OCI-LY7 (cell line): ENCODE data around the gene GPR142. TPM values are rescaled to one million over a fixed set of nuclear protein-coding genes. Genes with fewer than 3 reads are reported as not detected.

Experiments used
- BruUV-seq: library from RNA; stranded (reverse); fragments of 400-500 nt; replicated peaks from 2 replicates; lab custom pipeline; 2021; lab: Mats Ljungman, UMichigan
- CTCF ChIA-PET: fragments of 300-600 bp; sonication (Branson Sonifier 250); formaldehyde crosslinking; loops from one replicate; lab custom pipeline; 2022; ENCODE audit warnings: antibody characterized with exemption; ENCODE audit not compliant: unreplicated experiment; lab: Charles Lee
- POLR2A ChIA-PET: fragments of 300-600 bp; sonication (Branson Sonifier 250); formaldehyde crosslinking; loops from one replicate; lab custom pipeline; 2022; ENCODE audit warnings: antibody characterized with exemption; lab: Charles Lee
- DNase-seq: peaks from one replicate; pipeline ENCODE4 v3.0.0-alpha.2; 2015; ENCODE audit warnings: low spot score
- H2AFZ ChIP-seq: fragments of 200-600 bp; sonication (generic), shearing (Covaris generic); 2 replicates; pipeline ENCODE4 v1.6.1; 2014; ENCODE audit warnings: mild to moderate bottlenecking, antibody characterized with exemption, low read length, moderate library complexity
- H3K27ac ChIP-seq: fragments of 200-600 bp; sonication (generic); 2 replicates; pipeline ENCODE4 v1.5.1; 2014; ENCODE audit warnings: mixed run types, low read depth, mild to moderate bottlenecking, moderate library complexity, low read length, inconsistent platforms; ENCODE audit not compliant: poor library complexity, severe bottlenecking
- H3K36me3 ChIP-seq: fragments of 200-600 bp; sonication (generic); 2 replicates; pipeline ENCODE4 v1.6.1; 2014; ENCODE audit warnings: mild to moderate bottlenecking, antibody characterized with exemption, low read length, moderate library complexity, mixed read lengths; ENCODE audit not compliant: insufficient read depth
- H3K4me1 ChIP-seq: fragments of 200-600 bp; sonication (generic); 2 replicates; pipeline ENCODE4 v1.5.1; 2014; ENCODE audit warnings: mild to moderate bottlenecking, low read length; ENCODE audit not compliant: insufficient read depth, poor library complexity, severe bottlenecking
- H3K4me2 ChIP-seq: fragments of 200-600 bp; sonication (generic); 2 replicates; pipeline ENCODE4 v1.6.1; 2014; ENCODE audit warnings: mild to moderate bottlenecking, low read length
- H3K4me3 ChIP-seq: fragments of 200-600 bp; sonication (generic); 2 replicates; pipeline ENCODE4 v1.5.1; 2014; ENCODE audit warnings: mild to moderate bottlenecking, low read depth, low read length; ENCODE audit not compliant: poor library complexity, severe bottlenecking
- H3K79me2 ChIP-seq: fragments of 200-600 bp; sonication (generic); 2 replicates; pipeline ENCODE4 v1.6.1; 2016; ENCODE audit warnings: low read depth, mild to moderate bottlenecking, low read length, moderate library complexity, mixed read lengths; ENCODE audit not compliant: insufficient read depth
- H3K9me2 ChIP-seq: fragments of 200-600 bp; sonication (generic); 2 replicates; pipeline ENCODE4 v1.6.1; 2016; ENCODE audit warnings: mild to moderate bottlenecking, low read length, mixed read lengths; ENCODE audit not compliant: insufficient read depth
- H3K9me3 ChIP-seq: fragments of 200-600 bp; sonication (generic); 2 replicates; pipeline ENCODE4 v1.6.1; 2014; ENCODE audit warnings: mild to moderate bottlenecking, mixed run types, low read length, mixed read lengths
- H4K20me1 ChIP-seq: fragments of 200-600 bp; sonication (generic); 2 replicates; pipeline ENCODE4 v1.6.1; 2014; ENCODE audit warnings: mild to moderate bottlenecking, antibody characterized with exemption, low read length, moderate library complexity, mixed read lengths; ENCODE audit not compliant: insufficient read depth
- EZH2phosphoT487 ChIP-seq: fragments of 200-600 bp; sonication (generic); IDR thresholded peaks from 2 replicates; pipeline ENCODE4 v1.6.1; 2018; ENCODE audit warnings: low read depth, borderline replicate concordance, mild to moderate bottlenecking, mixed run types, antibody characterized with exemption, low read length, moderate library complexity, mixed read lengths
- intact Hi-C: fragments of 100-400 bp; cut with micrococcal nuclease; formaldehyde crosslinking; loops from one replicate; pipeline ENCODE4 v1.10.0; 2022; ENCODE audit not compliant: unreplicated experiment
- total RNA-seq, 2 experiments: library from RNA; depleted of rRNA in 1 of 2; stranded (reverse); fragments of >200 nt in 1 of 2; shearing (Covaris generic) in 1 of 2; gene quantifications; 2 replicates each; pipeline ENCODE4 v1.2.3, GENCODE V29; 2014 to 2022
- TF ChIP-seq, protein P1 (sequence below): fragments of 200-600 bp; sonication (generic); conservative IDR thresholded peaks from 2 replicates; pipeline ENCODE4 v1.5.1; 2014; ENCODE audit warnings: mild to moderate bottlenecking, antibody characterized with exemption, low read length, moderate library complexity, mixed read lengths

Gene GPR142
- total RNA-seq, 2 experiments from 2014 or later: not detected

GRCh38 chr17:74369221-74369620, 1.9 kb downstream of the GPR142 start:
- ChIA-PET POLR2A (interaction anchor here (0.6 to 1.5 kb wide), 3 partner anchors 24 to 163 kb away, joined by 3 to 5 read pairs (median 5); no protein-coding TSS in a partner anchor), CTCF (interaction anchor here (1.5 kb wide), 1 partner anchor 9 kb away, joined by 4 read pairs; no protein-coding TSS in a partner anchor)
- DNase-seq: peak; percentile 38
- no TSS peak for BruUV-seq
- Histone ChIP-seq H4K20me1 (no peaks in the 10 kb centered on the region), H2AFZ (no peak overlapping the region), H3K4me2 (no peak overlapping the region), H3K9me3 (no peaks in the 10 kb centered on the region), H3K4me3 (no peak overlapping the region), H3K9me2 (no peaks in the 10 kb centered on the region), H3K36me3 (no peaks in the 10 kb centered on the region), H3K79me2 (no peaks in the 10 kb centered on the region), H3K27ac (no peak overlapping the region), H3K4me1 (peaks cover 6% of the 10 kb centered on the region)
- intact Hi-C loops: no loop called here
- no peak for TF ChIP-seq EZH2phosphoT487
- TF ChIP-seq, protein P1, sequence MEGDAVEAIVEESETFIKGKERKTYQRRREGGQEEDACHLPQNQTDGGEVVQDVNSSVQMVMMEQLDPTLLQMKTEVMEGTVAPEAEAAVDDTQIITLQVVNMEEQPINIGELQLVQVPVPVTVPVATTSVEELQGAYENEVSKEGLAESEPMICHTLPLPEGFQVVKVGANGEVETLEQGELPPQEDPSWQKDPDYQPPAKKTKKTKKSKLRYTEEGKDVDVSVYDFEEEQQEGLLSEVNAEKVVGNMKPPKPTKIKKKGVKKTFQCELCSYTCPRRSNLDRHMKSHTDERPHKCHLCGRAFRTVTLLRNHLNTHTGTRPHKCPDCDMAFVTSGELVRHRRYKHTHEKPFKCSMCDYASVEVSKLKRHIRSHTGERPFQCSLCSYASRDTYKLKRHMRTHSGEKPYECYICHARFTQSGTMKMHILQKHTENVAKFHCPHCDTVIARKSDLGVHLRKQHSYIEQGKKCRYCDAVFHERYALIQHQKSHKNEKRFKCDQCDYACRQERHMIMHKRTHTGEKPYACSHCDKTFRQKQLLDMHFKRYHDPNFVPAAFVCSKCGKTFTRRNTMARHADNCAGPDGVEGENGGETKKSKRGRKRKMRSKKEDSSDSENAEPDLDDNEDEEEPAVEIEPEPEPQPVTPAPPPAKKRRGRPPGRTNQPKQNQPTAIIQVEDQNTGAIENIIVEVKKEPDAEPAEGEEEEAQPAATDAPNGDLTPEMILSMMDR: no peak

DNA sequence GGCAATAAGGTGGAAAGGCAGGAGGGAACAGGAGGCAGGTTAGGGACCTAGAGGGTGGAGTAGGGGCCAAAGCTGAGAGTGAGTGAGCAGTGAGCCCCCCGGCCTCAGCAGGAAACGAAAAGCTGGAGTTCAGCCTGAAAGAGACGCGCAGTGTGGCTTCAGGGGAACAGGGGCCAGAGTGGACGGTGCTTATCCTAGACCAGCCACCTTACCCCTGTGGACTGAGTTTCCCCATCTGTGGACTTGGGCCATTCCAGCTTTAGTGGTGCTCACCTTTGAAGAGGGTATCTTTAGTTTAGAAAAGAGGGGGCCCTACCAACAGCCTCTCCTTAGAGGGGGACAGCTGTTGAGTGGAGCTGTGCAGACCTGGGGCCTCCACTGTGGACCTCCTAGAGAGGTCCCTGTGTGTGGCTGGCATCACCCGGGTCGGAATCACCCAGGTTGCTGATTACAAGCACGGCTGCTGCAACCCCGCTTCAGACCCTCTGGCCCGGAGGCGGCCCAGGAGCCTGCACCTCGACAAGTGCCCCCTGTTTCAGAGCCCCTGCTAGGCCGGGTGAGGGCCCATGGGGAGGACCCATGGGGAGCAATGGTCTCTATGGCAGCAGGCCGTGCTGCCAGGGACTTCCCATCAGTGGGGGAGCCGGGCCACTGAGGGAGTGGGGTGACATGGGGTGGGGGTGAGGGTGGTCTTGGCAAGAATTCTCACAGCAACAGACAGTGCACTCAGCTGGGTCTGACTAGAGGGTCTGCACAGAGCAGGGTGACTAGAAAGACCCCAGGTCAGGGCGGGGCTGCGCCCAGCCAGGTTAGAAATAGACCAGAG, 2.6 kb downstream of the GPR142 start:
- no peak overlapping the region for H2AFZ ChIP-seq
- POLR2A ChIA-PET: interaction anchor here (0.9 to 1.5 kb wide), 3 partner anchors 9 to 162 kb away, joined by 4 to 5 read pairs (median 5); no protein-coding TSS in a partner anchor
- H3K4me3 ChIP-seq: no peak overlapping the region
- CTCF ChIA-PET: interaction anchor here (1.5 to 1.6 kb wide), 2 partner anchors 9 to 87 kb away, joined by 4 read pairs; no protein-coding TSS in a partner anchor
- H3K79me2 ChIP-seq: no peaks in the 10 kb centered on the region
- no peaks in the 10 kb centered on the region for H3K9me3 ChIP-seq
- peaks cover 6% of the 10 kb centered on the region for H3K4me1 ChIP-seq
- H3K4me2 ChIP-seq: no peak overlapping the region
- no peak overlapping the region for H3K27ac ChIP-seq
- TF ChIP-seq, protein P1: no peak
- no peak for TF ChIP-seq EZH2phosphoT487
- BruUV-seq: no TSS peak
- no peak for DNase-seq
- H3K9me2 ChIP-seq: no peaks in the 10 kb centered on the region
- no peaks in the 10 kb centered on the region for H3K36me3 ChIP-seq
- intact Hi-C loops: no loop called here
- H4K20me1 ChIP-seq: no peaks in the 10 kb centered on the region
